HG02759 (cell line): ENCODE measurements around the gene MUC20.
"Not testable (repeated sequence)": the region's sequence is repeated elsewhere in the genome, so short reads cannot be mapped to it uniquely, and the experiment has no call there.

ENCODE experiments used
- ATAC-seq: cut with Tn5 transposase; IDR thresholded peaks from one replicate; pipeline ENCODE4 v1.9.1; 2021; ENCODE audit warnings: mild to moderate bottlenecking, moderate library complexity; ENCODE audit not compliant: unreplicated experiment

The MUC20 gene

DNA sequence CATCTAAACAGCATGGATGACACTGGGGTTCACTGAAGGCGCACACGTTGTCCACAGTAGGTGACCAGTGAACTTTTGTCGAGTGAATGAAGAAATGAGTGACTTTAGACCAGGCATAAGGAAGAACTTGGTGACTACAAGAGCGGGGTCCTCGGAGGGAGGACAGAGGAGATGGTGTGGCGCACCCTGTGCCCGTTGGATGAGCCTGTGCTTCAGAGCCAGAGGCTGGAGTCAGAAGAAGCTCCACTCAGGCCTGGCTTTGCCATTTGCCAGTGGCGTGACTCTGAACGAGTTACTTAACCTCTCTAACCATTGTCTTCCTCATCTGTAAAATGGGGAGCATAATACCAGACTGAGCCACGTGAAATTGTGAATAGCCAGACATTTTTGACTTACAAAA, 48.8 kb downstream of the MUC20 start:
- no peak for ATAC-seq

DNA sequence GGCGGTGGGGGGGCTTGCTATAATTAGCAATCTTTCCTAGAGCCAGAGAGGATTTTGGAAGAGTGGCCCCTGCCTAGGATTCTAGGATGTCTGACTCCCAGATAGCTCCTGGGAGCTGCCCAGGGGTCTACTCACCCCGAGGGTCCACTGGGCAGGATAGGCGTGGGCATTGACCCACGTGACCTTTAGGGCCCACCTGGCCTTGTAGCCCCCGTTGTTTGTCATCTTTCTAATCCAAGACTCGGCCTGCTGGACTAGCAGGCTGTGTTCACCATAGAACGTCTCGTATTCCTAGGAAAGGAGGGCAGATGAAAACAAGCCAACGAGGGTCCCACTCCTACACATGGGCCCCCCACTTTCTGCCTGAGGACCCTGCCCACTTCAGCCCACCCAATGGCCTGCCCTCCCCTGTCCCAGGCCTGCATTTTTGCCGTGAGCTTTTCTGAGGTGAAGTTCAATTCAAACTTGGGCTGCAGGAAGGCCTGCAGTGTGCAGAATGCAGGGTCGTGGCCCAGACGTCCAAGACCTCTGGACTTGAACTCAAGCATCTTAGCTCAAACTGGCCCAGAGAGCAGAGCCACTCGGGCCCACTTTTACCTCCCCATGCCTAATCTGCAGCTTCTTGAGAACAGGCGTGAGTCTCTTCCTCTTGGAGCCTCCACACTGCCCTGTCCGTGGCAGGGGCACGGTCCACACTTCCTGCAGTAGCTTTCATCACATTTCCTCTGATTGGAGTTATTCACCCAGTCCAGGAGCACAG, 49.5 kb downstream of the MUC20 start:
- no peak for ATAC-seq

DNA sequence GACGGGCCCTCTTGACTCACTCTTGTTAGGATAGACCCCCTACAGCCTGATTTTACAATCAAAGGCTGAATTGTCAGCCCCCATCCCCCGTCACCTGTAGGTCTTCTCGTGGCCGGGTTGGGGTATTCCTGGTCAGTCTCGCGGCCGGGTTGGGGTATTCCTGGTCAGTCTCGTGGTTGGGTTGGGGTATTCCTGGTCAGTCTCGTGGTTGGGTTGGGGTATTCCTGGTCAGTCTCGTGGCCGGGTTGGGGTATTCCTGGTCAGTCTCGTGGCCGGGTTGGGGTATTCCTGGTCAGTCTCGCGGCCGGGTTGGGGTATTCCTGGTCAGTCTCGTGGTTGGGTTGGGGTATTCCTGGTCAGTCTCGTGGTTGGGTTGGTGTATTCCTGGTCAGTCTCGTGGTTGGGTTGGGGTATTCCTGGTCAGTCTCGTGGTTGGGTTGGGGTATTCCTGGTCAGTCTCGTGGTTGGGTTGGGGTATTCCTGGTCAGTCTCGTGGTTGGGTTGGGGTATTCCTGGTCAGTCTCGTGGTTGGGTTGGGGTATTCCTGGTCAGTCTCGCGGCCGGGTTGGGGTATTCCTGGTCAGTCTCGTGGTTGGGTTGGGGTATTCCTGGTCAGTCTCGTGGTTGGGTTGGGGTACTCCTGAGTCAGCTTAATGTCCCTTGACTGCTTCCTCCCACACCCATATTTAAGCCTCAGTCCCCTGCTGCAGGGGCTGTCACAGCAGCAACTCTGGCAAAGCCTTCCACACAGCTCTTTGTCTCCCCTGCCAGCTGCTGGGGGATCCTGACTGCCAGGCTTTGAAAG, 50.3 kb downstream of the MUC20 start:
- not testable (repeated sequence) for ATAC-seq

DNA sequence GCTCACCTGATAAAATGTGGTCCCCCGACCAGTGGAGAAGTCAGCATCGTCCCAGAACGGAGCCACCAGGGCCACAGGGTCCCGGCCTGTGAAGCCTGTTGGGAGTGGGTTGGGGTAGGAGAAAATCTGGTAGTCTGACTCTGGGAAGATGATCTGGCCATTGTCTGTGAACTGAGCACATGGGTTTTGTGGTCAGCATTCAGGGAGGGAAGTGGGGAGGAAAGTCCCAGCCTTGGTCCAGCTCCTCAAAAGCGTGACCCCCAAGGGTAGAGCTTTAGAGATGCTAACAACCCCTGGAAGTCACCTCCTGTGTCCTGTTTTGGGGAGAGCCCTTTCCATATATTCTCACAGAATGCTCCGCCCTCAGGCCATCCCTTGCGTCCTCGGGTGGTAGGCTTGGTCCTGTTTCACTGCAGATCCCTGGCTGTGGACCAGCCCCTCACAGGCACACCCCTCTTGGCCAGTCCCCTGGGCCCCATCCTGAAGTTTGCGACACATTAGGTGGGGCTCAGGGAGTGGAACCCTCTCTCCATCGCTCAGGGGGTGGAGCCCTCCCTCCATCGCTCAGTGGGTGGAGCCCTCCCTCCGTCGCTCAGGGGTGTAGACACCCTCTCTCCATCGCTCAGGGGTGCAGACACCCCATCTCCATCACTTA, 51.0 kb downstream of the MUC20 start:
- no peak for ATAC-seq

DNA sequence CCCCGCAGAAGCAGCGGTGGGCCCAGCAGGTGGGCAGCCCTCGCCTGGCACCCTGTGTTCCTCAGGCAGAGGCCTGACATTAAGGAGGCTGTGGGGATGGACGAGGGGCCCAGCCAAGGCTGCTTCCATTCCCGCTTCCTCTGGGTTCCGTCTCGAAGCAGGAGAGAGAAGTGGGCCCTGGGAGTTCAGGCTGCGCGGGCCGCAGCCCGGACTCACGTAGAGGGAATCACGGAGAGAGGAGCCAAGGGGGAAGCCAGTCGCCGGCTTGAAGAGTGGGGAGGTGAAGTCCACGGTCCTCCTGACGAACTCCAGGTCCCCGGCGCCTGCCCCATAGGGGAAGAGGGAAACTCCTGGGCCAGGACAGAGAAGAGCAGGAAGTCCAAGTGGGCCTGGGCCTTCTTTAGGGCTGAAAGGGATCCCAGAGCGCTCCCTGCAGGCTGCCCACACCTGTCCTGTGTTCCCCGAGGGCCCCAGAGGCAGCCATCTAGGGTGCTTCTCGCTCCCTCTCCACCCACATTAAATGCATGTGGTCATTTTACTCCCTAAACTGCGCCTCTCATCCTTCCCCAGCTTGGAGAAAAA, 53.3 kb downstream of the MUC20 start:
- ATAC-seq = no peak

DNA sequence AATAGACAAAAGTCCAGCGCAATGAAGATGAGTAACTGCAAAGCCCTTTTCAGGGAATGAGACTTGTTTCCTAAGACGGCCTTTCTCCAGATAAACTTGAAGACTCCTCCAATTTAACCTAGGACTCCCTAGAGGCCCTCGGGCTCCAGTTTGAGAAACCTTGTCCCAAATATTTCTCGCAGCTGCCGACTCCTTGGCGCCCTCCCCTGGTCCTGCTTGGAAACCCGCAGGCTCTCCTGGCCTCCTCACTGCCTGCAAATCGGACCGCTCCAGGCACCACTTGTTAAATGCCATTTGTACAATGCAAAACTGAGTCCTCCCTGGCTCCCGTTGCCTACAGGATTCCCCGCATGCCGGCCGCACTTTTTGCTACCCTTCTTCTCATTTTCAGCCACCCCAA, 54.1 kb downstream of the MUC20 start:
- no peak for ATAC-seq

DNA sequence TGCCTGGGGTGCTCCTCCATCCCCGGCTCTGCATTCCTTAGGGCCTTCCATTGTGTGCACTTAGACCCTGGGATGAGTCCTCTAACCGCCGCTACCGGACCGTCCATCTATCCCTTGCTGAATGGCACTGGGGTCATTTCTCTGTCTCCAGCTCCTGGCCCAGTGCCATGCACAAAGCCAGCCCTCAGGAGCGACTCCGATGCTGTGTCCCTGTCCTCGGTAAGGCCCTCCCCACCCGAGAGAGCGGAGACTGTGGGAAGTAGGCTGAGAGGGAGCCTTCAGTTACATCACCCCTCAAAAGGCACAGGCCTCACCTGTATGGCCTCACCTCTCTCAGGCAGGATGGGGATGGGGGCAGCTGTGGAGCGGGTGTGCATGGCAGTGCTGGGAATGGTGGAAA, 57.2 kb downstream of the MUC20 start:
- ATAC-seq = no peak

DNA sequence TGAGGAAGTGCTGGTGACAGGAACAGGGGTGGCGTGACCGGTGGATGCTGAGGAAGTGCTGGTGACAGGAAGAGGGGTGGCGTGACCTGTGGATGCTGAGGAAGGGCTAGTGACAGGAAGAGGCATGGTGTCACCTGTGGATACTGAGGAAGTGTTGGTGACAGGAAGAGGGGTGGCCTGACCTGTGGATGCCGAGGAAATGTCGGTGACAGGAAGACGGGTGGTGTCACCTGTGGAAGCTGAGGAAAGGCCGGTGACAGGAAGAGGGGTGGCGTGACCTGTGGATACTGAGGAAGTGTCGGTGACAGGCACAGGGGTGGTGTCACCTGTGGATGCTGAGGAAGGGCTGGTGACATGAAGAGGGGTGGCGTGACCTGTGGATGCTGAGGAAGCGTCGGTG, 60.5 kb downstream of the MUC20 start:
- ATAC-seq = not testable (repeated sequence)
